GM06990 (cell line): ENCODE data around the gene ARMC12.

Experiments used
- DNase-seq: peaks from one replicate; pipeline ENCODE4 v3.0.0-alpha.2; 2011; ENCODE audit not compliant: insufficient read length; ENCODE audit errors: extremely low read depth
- H3K27me3 ChIP-seq: replicated peaks from 2 replicates; pipeline ENCODE4 v1.6.0; 2011; ENCODE audit warnings: low read length; ENCODE audit not compliant: control insufficient read depth, insufficient read depth
- H3K36me3 ChIP-seq: 2 replicates; pipeline ENCODE4 v1.5.1; 2011; ENCODE audit warnings: low read length; ENCODE audit not compliant: control insufficient read depth, insufficient read depth
- H3K4me3 ChIP-seq: replicated peaks from 2 replicates; pipeline ENCODE4 v1.5.1; 2011; ENCODE audit warnings: low read depth, mild to moderate bottlenecking, control low read depth, low read length
- TF ChIP-seq, protein P1 (sequence below): IDR thresholded peaks from 2 replicates; pipeline ENCODE4 v1.5.1; 2011; ENCODE audit warnings: low read length, control low read depth, mild to moderate bottlenecking, inconsistent platforms; ENCODE audit not compliant: insufficient read depth, poor library complexity, severe bottlenecking

The ARMC12 gene

GRCh38 chr6:35790683-35791082, 53.9 kb downstream of the ARMC12 start:
- Histone ChIP-seq H3K4me3 (no peak overlapping the region), H3K36me3 (no peaks in the 10 kb centered on the region), H3K27me3 (no peaks in the 10 kb centered on the region; the same call in 1 of the 2 replicates)
- TF ChIP-seq, protein P1, sequence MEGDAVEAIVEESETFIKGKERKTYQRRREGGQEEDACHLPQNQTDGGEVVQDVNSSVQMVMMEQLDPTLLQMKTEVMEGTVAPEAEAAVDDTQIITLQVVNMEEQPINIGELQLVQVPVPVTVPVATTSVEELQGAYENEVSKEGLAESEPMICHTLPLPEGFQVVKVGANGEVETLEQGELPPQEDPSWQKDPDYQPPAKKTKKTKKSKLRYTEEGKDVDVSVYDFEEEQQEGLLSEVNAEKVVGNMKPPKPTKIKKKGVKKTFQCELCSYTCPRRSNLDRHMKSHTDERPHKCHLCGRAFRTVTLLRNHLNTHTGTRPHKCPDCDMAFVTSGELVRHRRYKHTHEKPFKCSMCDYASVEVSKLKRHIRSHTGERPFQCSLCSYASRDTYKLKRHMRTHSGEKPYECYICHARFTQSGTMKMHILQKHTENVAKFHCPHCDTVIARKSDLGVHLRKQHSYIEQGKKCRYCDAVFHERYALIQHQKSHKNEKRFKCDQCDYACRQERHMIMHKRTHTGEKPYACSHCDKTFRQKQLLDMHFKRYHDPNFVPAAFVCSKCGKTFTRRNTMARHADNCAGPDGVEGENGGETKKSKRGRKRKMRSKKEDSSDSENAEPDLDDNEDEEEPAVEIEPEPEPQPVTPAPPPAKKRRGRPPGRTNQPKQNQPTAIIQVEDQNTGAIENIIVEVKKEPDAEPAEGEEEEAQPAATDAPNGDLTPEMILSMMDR, result no peak
- DNase-seq, result no peak

- no peak for DNase-seq
- TF ChIP-seq, protein P1, result no peak
- no peak overlapping the region for H3K4me3 ChIP-seq
- H3K36me3 ChIP-seq, result no peaks in the 10 kb centered on the region
- H3K27me3 ChIP-seq, result no peaks in the 10 kb centered on the region; the same call in 1 of the 2 replicates
These were observed 58.0 kb downstream of the ARMC12 start for GRCh38 chr6:35794536-35795452.

DNA sequence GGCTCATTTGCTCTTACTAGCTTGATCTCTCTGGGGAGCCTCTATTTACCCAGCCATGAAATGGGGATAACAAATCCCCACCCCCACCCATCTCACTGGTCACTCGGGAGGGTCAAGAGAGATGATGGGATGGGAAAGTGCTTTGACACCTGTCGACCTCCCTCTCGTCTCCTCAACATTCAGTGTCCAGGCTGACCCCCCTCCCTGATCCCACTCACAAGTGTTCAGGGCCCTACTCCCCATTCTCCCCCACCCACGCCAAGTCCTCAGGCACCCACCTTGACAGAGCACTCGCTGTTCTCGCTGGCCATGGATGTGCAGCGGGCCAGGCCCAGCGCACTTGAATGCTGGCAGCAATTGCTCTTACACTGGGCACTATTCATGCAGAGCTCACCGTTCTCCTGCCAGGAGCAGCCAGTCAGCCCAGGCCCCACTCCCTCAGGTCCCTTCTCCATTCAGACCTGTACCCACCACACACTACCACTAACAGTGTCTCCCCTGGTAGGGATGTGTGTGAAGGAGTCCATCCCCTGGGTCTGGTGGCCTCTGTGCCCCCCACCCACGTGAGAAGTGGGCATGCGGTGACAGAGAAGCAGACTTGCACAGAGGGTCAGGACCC, 58.7 kb downstream of the ARMC12 start:
- Histone ChIP-seq H3K27me3 (no peaks in the 10 kb centered on the region; the same call in 1 of the 2 replicates), H3K36me3 (no peaks in the 10 kb centered on the region), H3K4me3 (no peak overlapping the region)
- TF ChIP-seq, protein P1, result no peak
- no peak for DNase-seq

DNA sequence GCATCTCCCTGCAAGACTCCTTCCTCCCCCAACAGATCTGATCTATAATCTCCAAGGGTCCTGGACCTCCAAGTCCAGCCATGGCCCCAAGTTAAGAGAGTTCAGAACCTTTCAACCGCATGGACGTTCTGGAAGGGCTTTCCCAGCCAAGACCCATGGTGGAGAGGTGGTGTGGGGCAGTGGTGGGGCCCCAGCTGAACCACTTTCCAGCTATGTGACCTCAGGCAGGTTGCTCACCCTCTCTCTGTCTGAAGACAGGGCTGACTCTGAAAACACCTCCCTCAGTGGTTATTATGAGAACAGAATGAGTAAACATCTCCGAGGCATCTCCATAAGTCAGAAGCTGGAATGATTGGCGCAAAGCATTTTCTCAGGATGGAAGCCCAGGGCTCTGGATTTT, 59.4 kb downstream of the ARMC12 start:
- Histone ChIP-seq H3K27me3 (no peaks in the 10 kb centered on the region; the same call in 1 of the 2 replicates), H3K36me3 (no peaks in the 10 kb centered on the region), H3K4me3 (no peak overlapping the region)
- TF ChIP-seq, protein P1, result no peak
- no peak for DNase-seq

DNA sequence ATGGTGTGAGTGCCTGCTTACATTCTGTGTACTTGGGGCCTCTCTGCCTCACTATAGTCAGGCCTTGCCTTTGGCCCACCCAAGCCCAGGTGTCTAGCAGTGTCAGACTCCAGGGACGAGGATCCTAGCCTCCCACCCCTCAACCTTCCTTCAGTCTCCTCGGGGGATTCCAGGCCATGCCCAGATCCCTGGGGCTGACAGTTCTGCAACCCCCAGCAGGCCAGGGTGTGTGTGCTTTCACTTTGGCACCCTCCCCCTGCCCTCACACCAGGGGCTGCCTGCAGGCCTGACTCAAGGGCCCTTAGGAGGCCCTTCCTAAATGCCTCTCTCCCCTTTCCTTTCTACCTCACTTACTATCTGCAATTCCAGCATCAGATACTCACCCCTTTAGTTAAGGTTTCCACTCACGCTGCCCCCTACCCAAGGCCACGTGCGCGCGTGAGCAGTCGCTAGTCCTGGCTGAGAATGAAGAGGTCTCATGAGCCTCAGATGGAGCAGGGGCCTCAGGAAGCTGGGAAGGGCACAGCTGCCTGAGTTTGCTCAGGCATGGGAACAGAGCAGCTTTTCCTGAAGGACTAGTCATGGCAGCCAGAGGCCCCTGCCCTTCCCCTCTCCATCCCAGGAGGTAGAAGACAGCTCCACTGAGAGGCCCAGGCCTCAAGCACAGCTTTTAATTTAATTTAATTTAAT, 61.1 kb downstream of the ARMC12 start:
- Histone ChIP-seq H3K27me3 (no peaks in the 10 kb centered on the region; the same call in 1 of the 2 replicates), H3K4me3 (no peak overlapping the region), H3K36me3 (no peaks in the 10 kb centered on the region)
- DNase-seq, result no peak
- TF ChIP-seq, protein P1, result no peak
